Liver (tissue), 9 donors: ENCODE measurements around the gene ARL9. TPM values are rescaled to one million over a fixed set of nuclear protein-coding genes. Genes with fewer than 3 reads are reported as not detected.

Experiments
- DNase-seq: peaks from one replicate; pipeline ENCODE4 v3.0.0-alpha.2; 2017; ENCODE audit warnings: low spot score
- H3K27ac ChIP-seq, 2 donors: one replicate each; pipeline ENCODE4 v1.7.0; 2013; ENCODE audit warnings: inconsistent platforms in 2 of 2, low read length in 2 of 2, control low read depth in 1 of 2, low read depth in 1 of 2, mild to moderate bottlenecking in 1 of 2
- H3K27me3 ChIP-seq, 4 donors: one replicate each; pipeline versions ENCODE4 v1.6.1 to v1.7.0; 2013; ENCODE audit warnings: low read length in 3 of 4, inconsistent platforms in 1 of 4, mild to moderate bottlenecking in 1 of 4, moderate library complexity in 1 of 4; ENCODE audit not compliant: control insufficient read depth in 4 of 4, insufficient read depth in 4 of 4
- H3K36me3 ChIP-seq, 4 donors: one replicate each; pipeline versions ENCODE4 v1.6.1 to v1.7.0; 2013; ENCODE audit warnings: low read length in 3 of 4, mild to moderate bottlenecking in 3 of 4, low read depth in 1 of 4, moderate library complexity in 1 of 4; ENCODE audit not compliant: control insufficient read depth in 4 of 4, insufficient read depth in 3 of 4
- H3K4me1 ChIP-seq, 4 donors: one replicate each; pipeline versions ENCODE4 v1.6.1 to v1.7.0; 2013; ENCODE audit warnings: low read length in 3 of 4, mild to moderate bottlenecking in 3 of 4, moderate library complexity in 1 of 4; ENCODE audit not compliant: control insufficient read depth in 4 of 4, insufficient read depth in 4 of 4
- H3K4me3 ChIP-seq, 3 donors: one replicate each; pipeline versions ENCODE4 v1.6.1 to v1.7.0; 2013; ENCODE audit warnings: low read length in 3 of 3, control low read depth in 1 of 3, low read depth in 1 of 3, mild to moderate bottlenecking in 1 of 3
- H3K9ac ChIP-seq, 2 donors: one replicate each; pipeline ENCODE4 v1.7.0; 2013; ENCODE audit warnings: low read length in 2 of 2, mild to moderate bottlenecking in 2 of 2, moderate library complexity in 2 of 2, control low read depth in 1 of 2, low read depth in 1 of 2
- H3K9me3 ChIP-seq, 4 donors: one replicate each; pipeline versions ENCODE4 v1.6.1 to v1.7.0; 2013; ENCODE audit warnings: low read length in 3 of 4; ENCODE audit not compliant: control insufficient read depth in 4 of 4
- EGR1 ChIP-seq, 2 donors: IDR thresholded peaks; 2 replicates each; pipeline ENCODE4 v1.6.1; 2016 to 2018; ENCODE audit warnings: antibody characterized with exemption in 2 of 2, low read depth in 2 of 2
- FOXA1 ChIP-seq: IDR thresholded peaks from 2 replicates; pipeline ENCODE4 v1.6.1; 2016; ENCODE audit warnings: antibody characterized with exemption
- GABPA ChIP-seq, 2 donors: IDR thresholded peaks in 1 of 2; conservative IDR thresholded peaks in 1 of 2; 2 replicates each; pipeline ENCODE4 v1.6.1; 2016; ENCODE audit warnings: antibody characterized with exemption in 2 of 2, mild to moderate bottlenecking in 1 of 2, moderate library complexity in 1 of 2
- JUND ChIP-seq, 2 donors: IDR thresholded peaks; 2 replicates each; pipeline ENCODE4 v1.6.1; 2016; ENCODE audit warnings: antibody characterized with exemption in 2 of 2
- NR2F2 ChIP-seq: IDR thresholded peaks from 2 replicates; pipeline ENCODE4 v1.6.1; 2016; ENCODE audit warnings: antibody characterized with exemption
- RAD21 ChIP-seq, 2 donors: IDR thresholded peaks; 2 replicates each; pipeline ENCODE4 v1.6.1; 2016; ENCODE audit warnings: antibody characterized with exemption in 2 of 2, mild to moderate bottlenecking in 2 of 2
- SP1 ChIP-seq: IDR thresholded peaks from 2 replicates; pipeline ENCODE4 v1.6.1; 2018; ENCODE audit warnings: antibody characterized with exemption, mild to moderate bottlenecking
- TAF1 ChIP-seq: conservative IDR thresholded peaks from 2 replicates; pipeline ENCODE4 v1.6.1; 2016; ENCODE audit warnings: antibody characterized with exemption, mild to moderate bottlenecking
- YY1 ChIP-seq: IDR thresholded peaks from 2 replicates; pipeline ENCODE4 v1.6.1; 2016; ENCODE audit warnings: antibody characterized with exemption, mild to moderate bottlenecking
- WGBS: extraction: QIAGEN DNeasy Blood & Tissue Kit; methylation state at CpG from one replicate; pipeline ENCODE4 v1.1.7; 2013; 5-methylcytosine and 5-hydroxymethylcytosine counted together
- polyA plus RNA-seq, 2 donors: library from polyadenylated mRNA; stranded (reverse) in 1 of 2; unstranded in 1 of 2; fragments of 200-250 nt in 1 of 2; fragments of >200 nt in 1 of 2; fragmentation: Nextera tagmentation in 1 of 2; extraction: Ambion mirVana in 1 of 2; gene quantifications; one replicate each; pipeline versions ENCODE4 v1.2.1 to v1.2.3, GENCODE V29; 2013 to 2015
- total RNA-seq, 2 donors: library from RNA; depleted of rRNA; stranded (reverse); fragments of >200 nt; gene quantifications; one replicate each; pipeline ENCODE4 v1.2.3, GENCODE V29; 2014
- TF ChIP-seq, protein P1 (sequence below): IDR thresholded peaks from 2 replicates; pipeline ENCODE4 v1.6.1; 2016; ENCODE audit warnings: antibody characterized with exemption, mild to moderate bottlenecking
- TF ChIP-seq, protein P2 (sequence below): IDR thresholded peaks from 2 replicates; pipeline ENCODE4 v1.6.1; 2016; ENCODE audit warnings: antibody characterized with exemption
- TF ChIP-seq, protein P3 (sequence below): fragments of 150-350 bp; IDR thresholded peaks from 2 replicates; pipeline ENCODE4 v1.5.1; 2017; ENCODE audit warnings: improper control_type of control experiment, low read depth, low read length; ENCODE audit not compliant: missing input control
- TF ChIP-seq, protein P4 (sequence below): IDR thresholded peaks from 2 replicates; pipeline ENCODE4 v1.6.1; 2016; ENCODE audit warnings: antibody characterized with exemption
- donor health status: healthy.
- donor health status: healthy.
- donor health status: healthy.
- donor health status: healthy.
- donor health status: healthy.

ARL9 gene
- total and polyA plus RNA-seq, 4 donors, result 0.08 to 0.61 (median 0.10) TPM; not detected in 1

DNA sequence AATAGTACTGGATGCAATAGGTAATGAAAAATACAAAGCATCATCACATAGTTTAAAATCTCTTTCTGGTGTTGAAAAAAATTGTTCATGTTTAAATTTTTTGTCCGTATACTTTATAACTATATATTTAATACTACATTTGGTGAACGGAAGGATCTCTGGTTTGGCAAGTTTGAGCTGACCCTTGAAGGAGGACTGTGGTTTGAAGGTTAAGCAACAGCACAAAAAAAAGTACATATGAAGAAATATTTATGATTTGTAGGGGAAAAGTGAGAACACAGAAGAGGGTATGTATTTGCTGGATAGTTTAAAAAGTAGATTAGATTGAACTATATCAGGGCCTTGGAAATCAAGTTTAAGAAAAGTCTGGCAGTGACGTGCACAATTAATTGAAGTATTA is 24.9 kb upstream of the ARL9 start:
- Histone ChIP-seq H3K9ac (no peak overlapping the region), H3K9me3 (no peaks in the 10 kb centered on the region), H3K36me3 (peaks cover 11 to 67% (median 41%) of the 10 kb centered on the region in 4 donors), H3K4me1 (no peaks in the 10 kb centered on the region), H3K4me3 (no peak overlapping the region), H3K27ac (no peak overlapping the region), H3K27me3 (no peaks in the 10 kb centered on the region)
- TF ChIP-seq FOXA1 (no peak), YY1 (no peak), SP1 (no peak), GABPA (IDR thresholded peaks at IDR 0.05 in 1 of 2, conservative IDR thresholded peaks at IDR 0.05 in 1 of 2) (no peak), RAD21 (IDR thresholded peaks at IDR 0.05) (no peak), NR2F2 (no peak), JUND (IDR thresholded peaks at IDR 0.05) (no peak)
- TF ChIP-seq, protein P1, sequence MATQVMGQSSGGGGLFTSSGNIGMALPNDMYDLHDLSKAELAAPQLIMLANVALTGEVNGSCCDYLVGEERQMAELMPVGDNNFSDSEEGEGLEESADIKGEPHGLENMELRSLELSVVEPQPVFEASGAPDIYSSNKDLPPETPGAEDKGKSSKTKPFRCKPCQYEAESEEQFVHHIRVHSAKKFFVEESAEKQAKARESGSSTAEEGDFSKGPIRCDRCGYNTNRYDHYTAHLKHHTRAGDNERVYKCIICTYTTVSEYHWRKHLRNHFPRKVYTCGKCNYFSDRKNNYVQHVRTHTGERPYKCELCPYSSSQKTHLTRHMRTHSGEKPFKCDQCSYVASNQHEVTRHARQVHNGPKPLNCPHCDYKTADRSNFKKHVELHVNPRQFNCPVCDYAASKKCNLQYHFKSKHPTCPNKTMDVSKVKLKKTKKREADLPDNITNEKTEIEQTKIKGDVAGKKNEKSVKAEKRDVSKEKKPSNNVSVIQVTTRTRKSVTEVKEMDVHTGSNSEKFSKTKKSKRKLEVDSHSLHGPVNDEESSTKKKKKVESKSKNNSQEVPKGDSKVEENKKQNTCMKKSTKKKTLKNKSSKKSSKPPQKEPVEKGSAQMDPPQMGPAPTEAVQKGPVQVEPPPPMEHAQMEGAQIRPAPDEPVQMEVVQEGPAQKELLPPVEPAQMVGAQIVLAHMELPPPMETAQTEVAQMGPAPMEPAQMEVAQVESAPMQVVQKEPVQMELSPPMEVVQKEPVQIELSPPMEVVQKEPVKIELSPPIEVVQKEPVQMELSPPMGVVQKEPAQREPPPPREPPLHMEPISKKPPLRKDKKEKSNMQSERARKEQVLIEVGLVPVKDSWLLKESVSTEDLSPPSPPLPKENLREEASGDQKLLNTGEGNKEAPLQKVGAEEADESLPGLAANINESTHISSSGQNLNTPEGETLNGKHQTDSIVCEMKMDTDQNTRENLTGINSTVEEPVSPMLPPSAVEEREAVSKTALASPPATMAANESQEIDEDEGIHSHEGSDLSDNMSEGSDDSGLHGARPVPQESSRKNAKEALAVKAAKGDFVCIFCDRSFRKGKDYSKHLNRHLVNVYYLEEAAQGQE, result no peak
- TF ChIP-seq, protein P2, sequence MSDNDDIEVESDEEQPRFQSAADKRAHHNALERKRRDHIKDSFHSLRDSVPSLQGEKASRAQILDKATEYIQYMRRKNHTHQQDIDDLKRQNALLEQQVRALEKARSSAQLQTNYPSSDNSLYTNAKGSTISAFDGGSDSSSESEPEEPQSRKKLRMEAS, result no peak
- 94% methylated on average over 3 of the region's 3 CpGs for WGBS
- no peak for DNase-seq

DNA sequence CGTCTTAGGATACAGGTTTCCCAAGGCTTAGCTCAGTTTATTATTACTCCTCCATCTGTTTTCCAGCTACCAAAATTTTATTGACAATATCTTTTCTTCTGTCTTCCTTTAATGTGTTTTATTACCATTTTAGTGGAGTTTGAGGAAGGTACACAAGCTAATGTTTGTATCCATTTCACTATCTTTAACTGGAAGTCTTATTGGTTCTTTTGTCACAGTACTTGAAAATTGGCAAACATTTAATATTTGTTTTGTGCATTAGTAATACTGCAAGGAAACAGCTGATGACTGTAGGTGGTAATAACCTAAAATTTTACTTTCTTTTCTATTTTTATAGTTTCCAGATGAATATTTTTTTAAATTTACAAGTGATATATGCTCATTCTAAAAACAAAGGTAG is 9.3 kb upstream of the ARL9 start:
- Histone ChIP-seq H3K9ac (no peak overlapping the region), H3K9me3 (no peaks in the 10 kb centered on the region), H3K27ac (no peak overlapping the region), H3K27me3 (no peaks in the 10 kb centered on the region), H3K4me1 (no peaks in the 10 kb centered on the region), H3K36me3 (peaks cover 9 to 52% (median 28%) of the 10 kb centered on the region in 4 donors), H3K4me3 (no peak overlapping the region)
- TF ChIP-seq YY1, result no peak
- TF ChIP-seq EGR1 (IDR thresholded peaks at IDR 0.05; ENCODE audit: low read depth in 2 of 2), result no peak
- DNase-seq, result no peak
- 98% methylated on average over 1 of the region's 1 CpG for WGBS

DNA sequence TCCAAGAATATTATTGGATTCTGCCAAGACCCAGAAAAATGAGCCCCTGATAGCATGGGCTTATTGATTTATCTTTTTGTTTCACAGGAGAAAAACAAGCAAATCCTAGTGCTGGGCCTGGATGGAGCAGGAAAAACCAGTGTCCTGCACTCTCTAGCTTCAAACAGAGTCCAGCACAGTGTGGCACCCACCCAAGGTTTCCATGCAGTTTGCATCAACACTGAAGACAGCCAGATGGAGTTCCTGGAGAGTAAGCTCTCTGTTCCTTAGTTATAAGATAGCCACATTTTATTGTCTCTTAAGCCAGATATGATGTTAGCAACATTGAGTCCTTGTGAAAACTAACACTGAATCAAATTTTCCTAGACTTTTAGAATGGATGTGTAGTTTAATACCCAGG is 5.5 kb downstream of the ARL9 start:
- no peaks in the 10 kb centered on the region for H3K27me3 ChIP-seq
- H3K9ac ChIP-seq, result no peak overlapping the region
- no peak overlapping the region for H3K27ac ChIP-seq
- no peaks in the 10 kb centered on the region for H3K9me3 ChIP-seq
- no peak overlapping the region for H3K4me3 ChIP-seq
- no peak for TF ChIP-seq GABPA (IDR thresholded peaks at IDR 0.05 in 1 of 2, conservative IDR thresholded peaks at IDR 0.05 in 1 of 2)
- TF ChIP-seq, protein P3, sequence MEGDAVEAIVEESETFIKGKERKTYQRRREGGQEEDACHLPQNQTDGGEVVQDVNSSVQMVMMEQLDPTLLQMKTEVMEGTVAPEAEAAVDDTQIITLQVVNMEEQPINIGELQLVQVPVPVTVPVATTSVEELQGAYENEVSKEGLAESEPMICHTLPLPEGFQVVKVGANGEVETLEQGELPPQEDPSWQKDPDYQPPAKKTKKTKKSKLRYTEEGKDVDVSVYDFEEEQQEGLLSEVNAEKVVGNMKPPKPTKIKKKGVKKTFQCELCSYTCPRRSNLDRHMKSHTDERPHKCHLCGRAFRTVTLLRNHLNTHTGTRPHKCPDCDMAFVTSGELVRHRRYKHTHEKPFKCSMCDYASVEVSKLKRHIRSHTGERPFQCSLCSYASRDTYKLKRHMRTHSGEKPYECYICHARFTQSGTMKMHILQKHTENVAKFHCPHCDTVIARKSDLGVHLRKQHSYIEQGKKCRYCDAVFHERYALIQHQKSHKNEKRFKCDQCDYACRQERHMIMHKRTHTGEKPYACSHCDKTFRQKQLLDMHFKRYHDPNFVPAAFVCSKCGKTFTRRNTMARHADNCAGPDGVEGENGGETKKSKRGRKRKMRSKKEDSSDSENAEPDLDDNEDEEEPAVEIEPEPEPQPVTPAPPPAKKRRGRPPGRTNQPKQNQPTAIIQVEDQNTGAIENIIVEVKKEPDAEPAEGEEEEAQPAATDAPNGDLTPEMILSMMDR, result no peak
- TF ChIP-seq, protein P1, result no peak
- TF ChIP-seq TAF1, result no peak
- no peak for TF ChIP-seq NR2F2
- TF ChIP-seq, protein P4, sequence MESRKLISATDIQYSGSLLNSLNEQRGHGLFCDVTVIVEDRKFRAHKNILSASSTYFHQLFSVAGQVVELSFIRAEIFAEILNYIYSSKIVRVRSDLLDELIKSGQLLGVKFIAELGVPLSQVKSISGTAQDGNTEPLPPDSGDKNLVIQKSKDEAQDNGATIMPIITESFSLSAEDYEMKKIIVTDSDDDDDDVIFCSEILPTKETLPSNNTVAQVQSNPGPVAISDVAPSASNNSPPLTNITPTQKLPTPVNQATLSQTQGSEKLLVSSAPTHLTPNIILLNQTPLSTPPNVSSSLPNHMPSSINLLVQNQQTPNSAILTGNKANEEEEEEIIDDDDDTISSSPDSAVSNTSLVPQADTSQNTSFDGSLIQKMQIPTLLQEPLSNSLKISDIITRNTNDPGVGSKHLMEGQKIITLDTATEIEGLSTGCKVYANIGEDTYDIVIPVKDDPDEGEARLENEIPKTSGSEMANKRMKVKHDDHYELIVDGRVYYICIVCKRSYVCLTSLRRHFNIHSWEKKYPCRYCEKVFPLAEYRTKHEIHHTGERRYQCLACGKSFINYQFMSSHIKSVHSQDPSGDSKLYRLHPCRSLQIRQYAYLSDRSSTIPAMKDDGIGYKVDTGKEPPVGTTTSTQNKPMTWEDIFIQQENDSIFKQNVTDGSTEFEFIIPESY, result no peak
- no peak for TF ChIP-seq RAD21 (IDR thresholded peaks at IDR 0.05)
- no peak for TF ChIP-seq EGR1 (IDR thresholded peaks at IDR 0.05; ENCODE audit: low read depth in 2 of 2)
- TF ChIP-seq, protein P2, result no peak
- no peaks in the 10 kb centered on the region for H3K36me3 ChIP-seq
- no peak for DNase-seq
- peaks cover 1 to 3% (median 3%) of the 10 kb centered on the region in 4 donors for H3K4me1 ChIP-seq
